ENCODE measurements around the gene FAM110D.
A peak's percentile ranks its signal among the peaks of the same experiment; 100 is the strongest.

FAM110D gene

DNA sequence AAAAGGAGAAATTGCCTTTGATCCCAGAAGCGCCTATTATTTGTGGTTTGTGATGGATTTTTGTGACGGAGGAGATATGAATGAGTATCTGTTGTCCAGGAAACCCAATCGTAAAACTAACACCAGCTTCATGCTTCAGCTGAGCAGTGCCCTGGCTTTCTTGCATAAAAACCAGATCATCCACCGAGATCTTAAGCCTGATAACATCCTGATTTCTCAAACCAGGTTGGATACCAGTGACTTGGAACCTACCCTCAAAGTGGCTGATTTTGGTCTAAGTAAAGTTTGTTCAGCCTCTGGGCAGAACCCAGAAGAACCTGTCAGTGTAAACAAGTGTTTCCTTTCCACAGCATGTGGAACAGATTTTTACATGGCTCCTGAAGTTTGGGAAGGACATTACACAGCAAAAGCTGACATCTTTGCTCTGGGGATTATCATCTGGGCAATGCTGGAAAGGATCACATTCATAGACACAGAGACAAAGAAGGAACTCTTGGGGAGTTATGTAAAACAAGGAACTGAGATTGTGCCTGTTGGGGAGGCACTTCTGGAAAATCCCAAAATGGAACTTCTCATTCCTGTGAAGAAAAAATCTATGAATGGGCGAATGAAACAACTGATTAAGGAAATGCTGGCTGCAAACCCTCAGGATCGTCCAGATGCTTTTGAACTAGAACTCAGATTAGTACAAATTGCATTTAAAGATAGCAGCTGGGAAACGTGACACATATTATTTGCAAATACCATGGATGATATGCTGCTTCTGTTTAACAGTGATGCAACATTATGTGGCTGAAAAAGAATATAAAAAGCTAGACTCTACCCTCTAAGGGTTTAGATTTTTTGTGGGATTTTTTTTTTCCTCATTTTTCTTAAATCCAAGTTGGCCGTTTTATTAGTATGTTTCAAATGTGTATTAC, 36.8 kb upstream of the FAM110D start:
- Histone ChIP-seq H3K4me3 (replicated peaks; ENCODE audit: insufficient read depth, low read length) (no peak overlapping the region), H3K27ac (replicated peaks) (peak overlapping the region; percentile 32), H3K27me3 (ENCODE audit: insufficient read depth, poor library complexity, severe bottlenecking) (no peaks in the 10 kb centered on the region)
- TF ChIP-seq SPI1 (IDR thresholded peaks at IDR 0.05; ENCODE audit: borderline replicate concordance, low read depth) (peak; percentile 14; the same call in 1 of the 2 replicates), GABPA (IDR thresholded peaks at IDR 0.05; ENCODE audit: low read depth) (no peak)
- no peak for DNase-seq (ENCODE audit: low read depth in 1 of 2, low spot score in 1 of 2)

DNA sequence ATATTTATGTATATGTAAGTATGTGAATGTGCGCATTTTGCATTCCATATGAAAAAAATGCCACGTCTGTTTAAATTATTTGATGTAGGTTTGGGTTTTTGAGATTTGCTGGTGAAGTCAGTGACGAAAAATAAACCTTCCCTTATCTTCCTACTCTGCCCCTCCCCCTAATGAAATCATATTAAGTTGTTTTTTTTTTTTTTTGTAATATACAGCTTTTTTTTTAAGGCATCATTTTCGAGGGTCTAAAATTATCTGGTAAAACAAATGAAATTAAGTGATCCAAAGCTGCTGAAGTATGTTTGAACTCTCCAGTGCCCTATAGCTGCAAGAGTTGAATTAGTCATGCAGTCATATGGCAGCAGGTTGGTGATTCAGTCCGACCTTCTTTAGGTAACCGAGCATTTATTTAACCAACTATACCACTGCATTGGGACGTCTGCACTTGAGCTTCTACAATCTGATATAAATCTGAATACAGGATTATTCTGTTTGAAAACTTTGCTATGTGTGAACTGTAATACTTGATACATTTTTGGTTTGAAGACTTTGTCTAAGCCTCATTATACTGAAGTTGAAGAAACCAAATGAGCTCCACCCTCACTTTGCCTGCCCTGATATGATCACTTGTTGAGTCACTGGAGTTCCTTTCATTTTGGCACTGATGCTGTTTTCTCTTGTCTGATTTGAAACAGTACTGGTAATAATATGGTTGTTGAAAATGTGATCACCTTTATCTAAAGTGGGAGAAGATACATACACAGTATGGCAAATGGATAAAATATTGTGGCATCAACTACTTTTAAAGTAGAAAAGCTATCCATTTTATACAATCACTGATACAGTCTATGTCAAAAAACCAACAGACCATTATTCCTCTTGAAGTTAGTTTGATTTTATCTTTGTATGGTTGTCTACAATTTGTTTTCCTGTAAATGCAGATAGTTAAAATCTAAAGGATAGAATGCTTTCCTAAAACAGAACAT, 35.6 kb upstream of the FAM110D start:
- Histone ChIP-seq H3K4me3 (replicated peaks; ENCODE audit: insufficient read depth, low read length) (no peak overlapping the region), H3K27ac (replicated peaks) (no peak overlapping the region; the same call in 1 of the 2 replicates), H3K27me3 (ENCODE audit: insufficient read depth, poor library complexity, severe bottlenecking) (no peaks in the 10 kb centered on the region)
- TF ChIP-seq, protein P1, sequence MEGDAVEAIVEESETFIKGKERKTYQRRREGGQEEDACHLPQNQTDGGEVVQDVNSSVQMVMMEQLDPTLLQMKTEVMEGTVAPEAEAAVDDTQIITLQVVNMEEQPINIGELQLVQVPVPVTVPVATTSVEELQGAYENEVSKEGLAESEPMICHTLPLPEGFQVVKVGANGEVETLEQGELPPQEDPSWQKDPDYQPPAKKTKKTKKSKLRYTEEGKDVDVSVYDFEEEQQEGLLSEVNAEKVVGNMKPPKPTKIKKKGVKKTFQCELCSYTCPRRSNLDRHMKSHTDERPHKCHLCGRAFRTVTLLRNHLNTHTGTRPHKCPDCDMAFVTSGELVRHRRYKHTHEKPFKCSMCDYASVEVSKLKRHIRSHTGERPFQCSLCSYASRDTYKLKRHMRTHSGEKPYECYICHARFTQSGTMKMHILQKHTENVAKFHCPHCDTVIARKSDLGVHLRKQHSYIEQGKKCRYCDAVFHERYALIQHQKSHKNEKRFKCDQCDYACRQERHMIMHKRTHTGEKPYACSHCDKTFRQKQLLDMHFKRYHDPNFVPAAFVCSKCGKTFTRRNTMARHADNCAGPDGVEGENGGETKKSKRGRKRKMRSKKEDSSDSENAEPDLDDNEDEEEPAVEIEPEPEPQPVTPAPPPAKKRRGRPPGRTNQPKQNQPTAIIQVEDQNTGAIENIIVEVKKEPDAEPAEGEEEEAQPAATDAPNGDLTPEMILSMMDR (IDR thresholded peaks at IDR 0.05; ENCODE audit: insufficient read depth, low read length), result no peak
- TF ChIP-seq GABPA (IDR thresholded peaks at IDR 0.05; ENCODE audit: low read depth) (no peak), SPI1 (IDR thresholded peaks at IDR 0.05; ENCODE audit: borderline replicate concordance, low read depth) (no peak), POLR2AphosphoS5 (IDR thresholded peaks at IDR 0.05; ENCODE audit: low read depth) (no peak)
- TF ChIP-seq, protein P2, sequence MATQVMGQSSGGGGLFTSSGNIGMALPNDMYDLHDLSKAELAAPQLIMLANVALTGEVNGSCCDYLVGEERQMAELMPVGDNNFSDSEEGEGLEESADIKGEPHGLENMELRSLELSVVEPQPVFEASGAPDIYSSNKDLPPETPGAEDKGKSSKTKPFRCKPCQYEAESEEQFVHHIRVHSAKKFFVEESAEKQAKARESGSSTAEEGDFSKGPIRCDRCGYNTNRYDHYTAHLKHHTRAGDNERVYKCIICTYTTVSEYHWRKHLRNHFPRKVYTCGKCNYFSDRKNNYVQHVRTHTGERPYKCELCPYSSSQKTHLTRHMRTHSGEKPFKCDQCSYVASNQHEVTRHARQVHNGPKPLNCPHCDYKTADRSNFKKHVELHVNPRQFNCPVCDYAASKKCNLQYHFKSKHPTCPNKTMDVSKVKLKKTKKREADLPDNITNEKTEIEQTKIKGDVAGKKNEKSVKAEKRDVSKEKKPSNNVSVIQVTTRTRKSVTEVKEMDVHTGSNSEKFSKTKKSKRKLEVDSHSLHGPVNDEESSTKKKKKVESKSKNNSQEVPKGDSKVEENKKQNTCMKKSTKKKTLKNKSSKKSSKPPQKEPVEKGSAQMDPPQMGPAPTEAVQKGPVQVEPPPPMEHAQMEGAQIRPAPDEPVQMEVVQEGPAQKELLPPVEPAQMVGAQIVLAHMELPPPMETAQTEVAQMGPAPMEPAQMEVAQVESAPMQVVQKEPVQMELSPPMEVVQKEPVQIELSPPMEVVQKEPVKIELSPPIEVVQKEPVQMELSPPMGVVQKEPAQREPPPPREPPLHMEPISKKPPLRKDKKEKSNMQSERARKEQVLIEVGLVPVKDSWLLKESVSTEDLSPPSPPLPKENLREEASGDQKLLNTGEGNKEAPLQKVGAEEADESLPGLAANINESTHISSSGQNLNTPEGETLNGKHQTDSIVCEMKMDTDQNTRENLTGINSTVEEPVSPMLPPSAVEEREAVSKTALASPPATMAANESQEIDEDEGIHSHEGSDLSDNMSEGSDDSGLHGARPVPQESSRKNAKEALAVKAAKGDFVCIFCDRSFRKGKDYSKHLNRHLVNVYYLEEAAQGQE (IDR thresholded peaks at IDR 0.05; ENCODE audit: insufficient replicate concordance, low read depth), result no peak
- DNase-seq (ENCODE audit: low read depth in 1 of 2, low spot score in 1 of 2), result no peak

DNA sequence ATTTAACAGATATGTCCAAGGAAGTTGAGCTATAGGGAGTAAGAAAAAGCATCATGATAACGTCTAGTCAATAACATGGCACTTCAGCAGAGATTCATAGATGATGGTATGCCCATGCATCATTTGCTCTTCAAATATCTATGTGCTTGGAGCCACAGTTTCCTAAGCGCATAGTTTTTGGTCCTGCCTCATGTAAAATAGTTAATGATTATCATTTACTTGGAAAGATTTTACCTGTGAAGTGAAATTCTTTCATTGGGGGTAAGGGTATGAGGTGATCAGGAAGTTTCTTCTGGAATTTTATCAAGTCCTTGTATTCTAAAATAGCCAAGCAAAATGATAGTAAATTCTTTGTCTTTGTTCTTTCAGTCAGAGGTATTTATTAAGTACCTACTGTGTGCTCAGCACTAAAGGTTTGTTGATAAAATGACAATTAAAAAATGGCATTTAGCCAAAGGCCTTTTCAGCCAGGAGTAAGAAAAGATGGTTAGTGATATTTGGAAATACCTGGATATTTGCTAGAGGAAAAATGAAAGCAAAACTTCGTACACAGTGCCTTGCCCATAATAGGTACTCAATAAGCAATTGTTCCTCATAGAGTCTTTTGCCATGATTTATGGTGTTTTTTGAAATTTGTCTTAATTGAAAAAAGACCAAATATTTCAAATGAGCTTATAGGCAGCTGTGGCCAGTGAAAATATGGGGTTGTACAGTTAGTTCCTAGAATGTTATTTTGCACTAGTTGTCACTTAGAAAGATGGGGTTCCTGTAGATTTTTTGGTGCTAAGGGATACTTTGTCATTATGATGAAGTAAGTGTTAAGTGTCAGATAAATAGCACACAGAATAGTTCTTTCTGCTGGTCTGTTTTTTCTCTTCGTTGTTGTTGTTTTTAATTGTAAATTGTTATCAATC, 34.2 kb upstream of the FAM110D start:
- H3K4me3 ChIP-seq (replicated peaks; ENCODE audit: insufficient read depth, low read length), result no peak overlapping the region
- TF ChIP-seq POLR2AphosphoS5 (IDR thresholded peaks at IDR 0.05; ENCODE audit: low read depth), result no peak
- TF ChIP-seq, protein P2 (IDR thresholded peaks at IDR 0.05; ENCODE audit: insufficient replicate concordance, low read depth), result no peak
- TF ChIP-seq SPI1 (IDR thresholded peaks at IDR 0.05; ENCODE audit: borderline replicate concordance, low read depth), result no peak
- TF ChIP-seq, protein P1 (IDR thresholded peaks at IDR 0.05; ENCODE audit: insufficient read depth, low read length), result no peak
- TF ChIP-seq GABPA (IDR thresholded peaks at IDR 0.05; ENCODE audit: low read depth), result no peak
- no peaks in the 10 kb centered on the region for H3K27me3 ChIP-seq (ENCODE audit: insufficient read depth, poor library complexity, severe bottlenecking)
- DNase-seq (ENCODE audit: low read depth in 1 of 2, low spot score in 1 of 2), result no peak
- H3K27ac ChIP-seq (replicated peaks), result peak overlapping the region; percentile 90
